ENCODE data around the gene VPS37D. TPM values are rescaled to one million over a fixed set of nuclear protein-coding genes. Genes with fewer than 3 reads are reported as not detected.

Gene VPS37D
- total and polyA plus RNA-seq, 7 donors: 0.60 to 8.7 (median 2.6) TPM; not detected in 1

- no peak for DNase-seq
- H3K36me3 ChIP-seq: peaks cover 15 to 64% (median 30%) of the 10 kb centered on the region in 4 donors
- peaks cover 0 to 24% (median 23%) of the 10 kb centered on the region in 4 donors for H3K4me1 ChIP-seq
- intact Hi-C loops (cut with DNase I): no loop called here
- H3K27ac ChIP-seq: no peak overlapping the region
- H3K9me3 ChIP-seq: no peaks in the 10 kb centered on the region
- WGBS, 2 donors: 90 to 91% methylated on average over 15 of the region's 15 CpGs
- H3K27me3 ChIP-seq: no peaks in the 10 kb centered on the region
- H3K4me3 ChIP-seq: no peak overlapping the region
- TF ChIP-seq POLR2A (IDR thresholded peaks at IDR 0.05): no peak
- TF ChIP-seq EP300 (IDR thresholded peaks at IDR 0.05): no peak
- TF ChIP-seq POLR2AphosphoS5 (IDR thresholded peaks at IDR 0.05): no peak
These were observed 33.0 kb downstream of the VPS37D start for GRCh38 chr7:73700581-73701134.

- no peak overlapping the region for H3K4me3 ChIP-seq
- TF ChIP-seq CTCF (IDR thresholded peaks at IDR 0.05) (peak in 3 of 4 experiments; percentile 21 to 45 (median 35)), POLR2AphosphoS5 (IDR thresholded peaks at IDR 0.05) (no peak)
- no peak overlapping the region for H3K27ac ChIP-seq
- DNase-seq: no peak
- 51 to 72% methylated on average over 13 of the region's 13 CpGs for WGBS, 2 donors
- intact Hi-C loops (cut with DNase I): no loop called here
- peaks cover 0 to 25% (median 23%) of the 10 kb centered on the region in 4 donors for H3K4me1 ChIP-seq
- H3K27me3 ChIP-seq: no peaks in the 10 kb centered on the region
- H3K9me3 ChIP-seq: no peaks in the 10 kb centered on the region
- peaks cover 9 to 56% (median 26%) of the 10 kb centered on the region in 4 donors for H3K36me3 ChIP-seq
These were observed 33.8 kb downstream of the VPS37D start for GRCh38 chr7:73701357-73701995.

GRCh38 chr7:73702226-73702625, 34.6 kb downstream of the VPS37D start:
- peaks cover 2 to 49% (median 23%) of the 10 kb centered on the region in 4 donors for H3K36me3 ChIP-seq
- H3K4me3 ChIP-seq: no peak overlapping the region
- WGBS, 2 donors: 79 to 88% methylated on average over 8 of the region's 8 CpGs
- no peak for DNase-seq
- no peaks in the 10 kb centered on the region for H3K9me3 ChIP-seq
- no peaks in the 10 kb centered on the region for H3K27me3 ChIP-seq
- peaks cover 0 to 25% (median 23%) of the 10 kb centered on the region in 4 donors for H3K4me1 ChIP-seq
- intact Hi-C loops (cut with DNase I): no loop called here
- no peak overlapping the region for H3K27ac ChIP-seq
- TF ChIP-seq CTCF (IDR thresholded peaks at IDR 0.05) (no peak), POLR2A (IDR thresholded peaks at IDR 0.05) (no peak), EP300 (IDR thresholded peaks at IDR 0.05) (no peak), POLR2AphosphoS5 (IDR thresholded peaks at IDR 0.05) (no peak)

- H3K9me3 ChIP-seq: no peaks in the 10 kb centered on the region
- H3K36me3 ChIP-seq: peaks cover 0 to 44% (median 18%) of the 10 kb centered on the region in 4 donors
- 90 to 94% methylated on average over 18 of the region's 18 CpGs for WGBS, 2 donors
- H3K27me3 ChIP-seq: no peaks in the 10 kb centered on the region
- no peak overlapping the region for H3K4me3 ChIP-seq
- intact Hi-C loops (cut with DNase I): no loop called here
- no peak for TF ChIP-seq CTCF (IDR thresholded peaks at IDR 0.05)
- TF ChIP-seq POLR2AphosphoS5 (IDR thresholded peaks at IDR 0.05): no peak
- TF ChIP-seq EP300 (IDR thresholded peaks at IDR 0.05): no peak
- no peak for TF ChIP-seq POLR2A (IDR thresholded peaks at IDR 0.05)
- H3K27ac ChIP-seq: no peak overlapping the region
- peaks cover 0 to 28% (median 23%) of the 10 kb centered on the region in 4 donors for H3K4me1 ChIP-seq
- DNase-seq: no peak
These were observed 35.0 kb downstream of the VPS37D start for GRCh38 chr7:73702665-73703064.

GRCh38 chr7:73703225-73703624, 35.6 kb downstream of the VPS37D start:
- intact Hi-C loops (cut with DNase I): no loop called here
- H3K4me3 ChIP-seq: no peak overlapping the region
- peaks cover 0 to 39% (median 16%) of the 10 kb centered on the region in 4 donors for H3K36me3 ChIP-seq
- H3K27ac ChIP-seq: peak overlapping the region in 3 of 4 donors; percentile 60 to 78 (median 70)
- no peak for DNase-seq
- no peaks in the 10 kb centered on the region for H3K9me3 ChIP-seq
- 71 to 86% methylated on average over 13 of the region's 13 CpGs for WGBS, 2 donors
- no peaks in the 10 kb centered on the region for H3K27me3 ChIP-seq
- no peak for TF ChIP-seq POLR2AphosphoS5 (IDR thresholded peaks at IDR 0.05)
- no peak for TF ChIP-seq POLR2A (IDR thresholded peaks at IDR 0.05)
- no peak for TF ChIP-seq EP300 (IDR thresholded peaks at IDR 0.05)
- TF ChIP-seq CTCF (IDR thresholded peaks at IDR 0.05): no peak
- H3K4me1 ChIP-seq: peaks cover 0 to 28% (median 23%) of the 10 kb centered on the region in 4 donors

Data from sigmoid colon (tissue), 7 donors.